Stimulated activated CD4-positive, alpha-beta T cell treated with anti-CD3 and anti-CD28 coated beads, Interleukin-12 subunit alpha, Interleukin-12 subunit beta, amount 100 ng/mL, for 48 hours (primary cell): ENCODE measurements around the gene GIMAP8.

ENCODE experiments used
- DNase-seq, 3 donors: peaks; one replicate each; pipeline ENCODE4 v3.0.0-alpha.2; 2020; ENCODE audit warnings: low read depth in 2 of 3, low spot score in 1 of 3

Gene GIMAP8

DNA sequence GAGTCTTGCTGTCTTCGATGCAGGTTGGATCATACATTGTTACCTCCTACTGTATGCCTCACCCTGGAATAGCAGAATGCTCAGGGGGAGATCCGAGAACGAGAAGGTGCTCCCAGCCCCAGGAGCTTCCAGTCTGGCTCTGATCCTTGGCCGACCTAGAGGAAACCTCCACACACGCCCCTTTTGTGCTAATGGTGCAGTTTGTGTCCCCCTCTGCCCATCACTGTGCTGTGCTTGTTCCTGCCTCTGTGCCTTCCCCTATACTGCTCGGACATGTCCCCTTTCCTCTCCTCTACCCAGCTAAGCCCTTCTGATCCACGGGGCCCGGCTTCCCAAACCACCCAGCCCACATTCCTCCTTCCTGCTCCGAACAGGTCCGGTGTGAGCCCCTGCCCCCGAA is 38.8 kb upstream of the GIMAP8 start:
- DNase-seq: no peak

GRCh38 chr7:150412016-150412415 is 38.4 kb upstream of the GIMAP8 start:
- no peak for DNase-seq

GRCh38 chr7:150412518-150413488 is 37.6 kb upstream of the GIMAP8 start:
- DNase-seq: no peak

- no peak for DNase-seq
Observed at GRCh38 chr7:150413640-150414081, 36.8 kb upstream of the GIMAP8 start.

DNA sequence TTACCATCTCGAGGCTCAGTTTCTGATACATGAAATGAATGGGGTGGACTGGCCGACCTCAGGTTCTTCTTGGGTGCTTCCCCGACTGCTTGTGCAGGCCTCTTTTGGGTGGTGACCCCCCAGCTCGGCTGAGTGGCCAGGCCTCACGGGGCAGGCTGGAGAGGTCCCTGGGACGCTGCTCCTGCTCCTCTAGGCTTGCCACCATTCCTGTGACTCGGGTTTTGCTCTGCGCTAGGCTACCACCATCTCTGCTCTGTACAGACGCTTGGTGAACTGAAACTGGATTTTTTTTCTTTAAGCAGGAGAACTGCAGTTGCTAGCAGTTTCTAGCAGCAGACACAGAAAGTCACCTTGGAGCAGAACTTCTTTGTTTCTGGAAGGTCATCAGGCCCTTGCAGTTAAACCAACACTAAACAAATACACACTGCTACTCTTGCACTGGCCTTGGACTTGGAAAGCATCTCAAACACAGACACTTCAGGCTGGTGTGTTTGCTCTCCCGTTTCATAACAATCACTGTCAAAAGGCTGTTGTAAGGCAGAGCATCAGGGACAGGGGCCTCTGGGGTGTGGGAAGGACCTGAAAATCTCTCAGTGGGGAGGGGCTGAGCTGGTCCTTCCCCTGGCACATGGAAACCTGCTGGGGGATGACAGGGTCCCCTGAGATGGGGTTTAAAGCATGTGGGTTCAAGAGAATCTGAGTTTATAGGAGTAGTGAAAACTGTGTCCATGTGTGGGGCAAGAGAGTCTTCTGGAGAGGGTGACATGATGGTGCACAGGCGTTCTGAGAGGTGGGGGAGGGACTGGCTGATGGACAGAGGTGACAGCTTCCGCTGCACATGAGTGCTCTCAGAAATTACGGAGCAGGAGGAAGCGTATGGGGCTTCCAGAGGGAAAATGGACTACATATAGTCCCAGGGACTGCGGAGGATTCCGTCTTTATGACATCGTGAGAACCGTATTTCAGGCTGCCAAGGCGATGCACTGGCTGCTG is 35.0 kb upstream of the GIMAP8 start:
- no peak for DNase-seq

DNA sequence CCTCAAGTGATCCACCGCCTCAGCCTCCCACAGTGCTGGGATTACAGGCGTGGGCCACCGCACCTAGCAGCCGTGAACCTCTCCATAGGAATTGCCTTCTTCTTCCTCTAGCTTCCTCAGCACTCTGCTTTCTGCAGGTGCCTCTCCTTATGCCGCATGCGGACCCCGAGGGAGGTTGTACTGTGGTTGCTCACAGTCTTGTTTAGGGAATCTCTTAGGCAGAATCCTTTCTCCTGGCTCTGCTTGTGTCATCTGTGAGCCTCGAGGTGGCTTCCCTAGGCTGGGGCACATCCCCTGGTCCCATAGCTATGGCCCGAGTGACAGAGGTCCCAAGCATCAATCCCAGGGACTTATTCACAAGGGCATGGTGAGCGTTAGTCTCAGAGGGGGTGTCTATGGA is 33.2 kb upstream of the GIMAP8 start:
- no peak for DNase-seq

- DNase-seq: no peak
Observed at GRCh38 chr7:150417863-150418262, 32.6 kb upstream of the GIMAP8 start.

DNA sequence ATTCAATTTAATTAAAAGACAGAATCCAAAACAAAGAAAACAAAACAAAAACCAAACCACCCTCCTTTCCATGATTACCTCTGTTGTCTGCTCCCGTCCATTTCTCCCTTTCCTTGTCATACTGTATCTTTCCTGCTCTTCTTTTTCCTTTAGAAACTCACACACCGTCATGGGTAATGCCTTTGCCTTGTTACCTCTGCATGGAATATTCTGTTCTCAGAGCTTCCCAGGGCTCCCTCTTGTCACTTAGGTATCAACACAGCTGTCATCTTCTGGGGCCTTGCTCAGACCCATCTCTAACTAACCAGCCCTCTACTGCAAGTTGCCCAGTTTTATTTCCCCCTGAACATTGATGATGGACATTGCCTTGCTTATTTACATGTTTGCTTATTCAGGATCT is 30.2 kb upstream of the GIMAP8 start:
- DNase-seq: no peak

GRCh38 chr7:150420987-150421674 is 29.3 kb upstream of the GIMAP8 start:
- peak; percentile 69 to 88 (median 82) for DNase-seq

DNA sequence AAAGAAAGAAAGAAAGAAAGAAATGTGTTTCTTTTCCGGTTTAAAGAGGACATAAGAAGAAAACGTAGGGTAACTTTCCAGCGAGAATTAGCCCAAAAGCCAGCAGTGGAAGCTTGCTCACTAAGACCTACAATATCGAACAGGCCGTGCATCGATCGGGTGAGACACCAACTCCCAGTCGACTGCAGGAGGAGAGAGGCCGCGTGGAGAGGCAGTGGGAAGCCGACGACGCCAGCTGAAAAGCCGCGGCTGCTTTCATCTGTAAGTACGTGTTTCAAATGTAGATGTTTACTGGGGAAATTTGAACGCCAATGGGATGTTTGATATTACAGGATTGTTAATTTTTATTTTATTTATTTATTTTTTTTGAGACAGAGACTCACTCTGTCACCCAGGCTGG is 28.6 kb upstream of the GIMAP8 start:
- no peak for DNase-seq

- no peak for DNase-seq
Observed at GRCh38 chr7:150425670-150426069, 24.8 kb upstream of the GIMAP8 start.

GRCh38 chr7:150428671-150429451 is 21.6 kb upstream of the GIMAP8 start:
- no peak for DNase-seq

GRCh38 chr7:150429699-150430098 is 20.7 kb upstream of the GIMAP8 start:
- DNase-seq: no peak

DNA sequence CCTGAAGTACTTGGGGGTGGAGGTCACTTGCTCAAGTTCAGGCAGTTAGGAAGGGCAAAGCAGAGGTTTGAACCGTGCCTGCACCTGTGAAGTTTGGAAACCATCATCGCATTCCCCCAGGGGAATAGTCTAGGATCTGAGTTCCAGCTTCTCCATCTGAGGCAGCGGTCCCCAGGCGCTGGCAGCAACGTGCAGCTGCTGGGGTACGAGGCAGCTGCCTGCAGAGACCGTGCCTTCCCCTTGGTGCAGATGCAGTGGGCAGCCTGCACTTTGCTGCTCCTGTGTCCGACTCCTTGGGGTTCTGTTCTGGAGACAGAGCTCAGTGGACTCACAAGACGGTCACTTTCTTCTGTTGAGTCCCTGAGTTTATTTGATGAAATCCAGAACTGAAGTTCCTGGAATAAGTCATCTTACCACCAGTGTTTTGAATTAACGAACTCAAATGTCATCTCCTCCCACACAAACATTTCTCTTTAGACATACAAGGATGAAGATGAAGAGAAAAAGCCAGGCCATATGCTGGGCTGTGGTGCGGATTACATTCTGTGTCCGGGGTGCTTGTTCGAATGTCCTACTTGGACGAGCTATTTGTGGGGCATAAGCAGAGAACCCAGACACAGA is 19.9 kb upstream of the GIMAP8 start:
- DNase-seq: no peak

DNA sequence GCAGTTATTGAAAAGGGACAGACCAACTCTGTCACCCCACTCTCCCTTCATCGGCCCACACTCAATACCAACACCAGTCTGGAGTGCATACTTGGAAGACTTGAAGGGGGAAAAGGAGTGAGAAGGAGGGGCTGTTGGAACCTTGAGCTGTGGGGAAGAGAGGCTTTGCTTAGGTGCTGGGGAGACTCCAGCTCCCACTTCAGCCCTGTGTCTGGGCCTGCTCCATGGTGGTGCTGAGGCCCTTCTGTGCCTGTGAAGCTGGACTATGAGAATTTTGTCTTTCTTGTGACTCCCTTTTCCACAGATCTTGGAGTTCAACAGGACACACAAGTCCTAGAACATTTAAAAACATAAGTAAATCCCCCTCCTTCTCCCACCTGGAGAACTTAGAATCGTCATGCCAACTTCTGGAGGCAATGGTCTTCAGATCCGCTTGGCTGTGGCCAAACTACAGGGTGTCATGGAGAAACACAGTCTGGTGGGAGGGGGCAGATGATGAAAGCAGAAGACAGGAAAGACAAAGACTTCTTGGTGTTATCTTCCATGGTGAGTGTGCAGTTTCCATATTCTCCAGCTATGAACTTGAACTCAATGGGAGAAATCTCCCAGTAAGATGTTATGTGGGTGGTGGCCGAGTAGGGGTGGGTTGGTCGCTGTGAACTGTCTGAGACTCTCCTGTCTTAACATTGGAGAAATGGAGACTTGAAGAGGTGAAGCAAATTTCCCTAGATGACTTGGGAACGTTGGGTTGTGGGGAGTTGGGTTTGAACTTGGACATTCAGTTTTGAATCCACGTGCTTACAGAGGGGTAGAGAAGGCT is 18.4 kb upstream of the GIMAP8 start:
- DNase-seq: no peak

- no peak for DNase-seq
Observed at GRCh38 chr7:150432915-150433892, 17.2 kb upstream of the GIMAP8 start.

GRCh38 chr7:150434240-150434639 is 16.2 kb upstream of the GIMAP8 start:
- no peak for DNase-seq

- DNase-seq: no peak
Observed at GRCh38 chr7:150435047-150435389, 15.4 kb upstream of the GIMAP8 start.
